IMR-90 (cell line): ENCODE data around the gene TTLL11.

Experiments
- BHLHE40 ChIP-seq: fragments of 150-350 bp; IDR thresholded peaks from 2 replicates; pipeline ENCODE4 v1.6.1; 2016; ENCODE audit warnings: mild to moderate bottlenecking, low read depth, low read length
- CEBPB ChIP-seq: IDR thresholded peaks from 2 replicates; pipeline ENCODE4 v1.6.1; 2012; ENCODE audit warnings: low read depth, low read length, improper control_type of control experiment
- FOS ChIP-seq: fragments of 150-350 bp; IDR thresholded peaks from 2 replicates; pipeline ENCODE4 v1.6.1; 2016; ENCODE audit warnings: low read depth, low read length
- MAZ ChIP-seq: IDR thresholded peaks from 2 replicates; pipeline ENCODE4 v1.6.1; 2012; ENCODE audit warnings: low read depth, mild to moderate bottlenecking, low read length, improper control_type of control experiment, moderate library complexity, borderline replicate concordance
- MXI1 ChIP-seq: IDR thresholded peaks from 2 replicates; pipeline ENCODE4 v1.6.1; 2012; ENCODE audit warnings: low read depth, mild to moderate bottlenecking, low read length, moderate library complexity, borderline replicate concordance
- POLR2A ChIP-seq: IDR thresholded peaks from 2 replicates; pipeline ENCODE4 v1.6.1; 2012; ENCODE audit warnings: mild to moderate bottlenecking, low read depth, low read length
- RAD21 ChIP-seq: IDR thresholded peaks from 2 replicates; pipeline ENCODE4 v1.6.1; 2012; ENCODE audit warnings: low read length, improper control_type of control experiment
- RFX5 ChIP-seq: IDR thresholded peaks from 2 replicates; pipeline ENCODE4 v1.8.0; 2012; ENCODE audit warnings: low read depth, mild to moderate bottlenecking, low read length, moderate library complexity
- USF2 ChIP-seq: fragments of 150-350 bp; IDR thresholded peaks from 2 replicates; pipeline ENCODE4 v1.6.1; 2017; ENCODE audit warnings: mild to moderate bottlenecking, antibody characterized with exemption, low read length, low read depth
- TF ChIP-seq, protein P1 (sequence below): conservative IDR thresholded peaks from 2 replicates; pipeline ENCODE4 v1.5.1; 2012; ENCODE audit warnings: mild to moderate bottlenecking, low read depth, low read length, improper control_type of control experiment
- TF ChIP-seq, protein P2 (sequence below): fragments of 150-350 bp; IDR thresholded peaks from 2 replicates; pipeline ENCODE4 v1.6.1; 2016; ENCODE audit warnings: low read depth, mild to moderate bottlenecking, low read length, moderate library complexity, borderline replicate concordance

- TF ChIP-seq, protein P1, sequence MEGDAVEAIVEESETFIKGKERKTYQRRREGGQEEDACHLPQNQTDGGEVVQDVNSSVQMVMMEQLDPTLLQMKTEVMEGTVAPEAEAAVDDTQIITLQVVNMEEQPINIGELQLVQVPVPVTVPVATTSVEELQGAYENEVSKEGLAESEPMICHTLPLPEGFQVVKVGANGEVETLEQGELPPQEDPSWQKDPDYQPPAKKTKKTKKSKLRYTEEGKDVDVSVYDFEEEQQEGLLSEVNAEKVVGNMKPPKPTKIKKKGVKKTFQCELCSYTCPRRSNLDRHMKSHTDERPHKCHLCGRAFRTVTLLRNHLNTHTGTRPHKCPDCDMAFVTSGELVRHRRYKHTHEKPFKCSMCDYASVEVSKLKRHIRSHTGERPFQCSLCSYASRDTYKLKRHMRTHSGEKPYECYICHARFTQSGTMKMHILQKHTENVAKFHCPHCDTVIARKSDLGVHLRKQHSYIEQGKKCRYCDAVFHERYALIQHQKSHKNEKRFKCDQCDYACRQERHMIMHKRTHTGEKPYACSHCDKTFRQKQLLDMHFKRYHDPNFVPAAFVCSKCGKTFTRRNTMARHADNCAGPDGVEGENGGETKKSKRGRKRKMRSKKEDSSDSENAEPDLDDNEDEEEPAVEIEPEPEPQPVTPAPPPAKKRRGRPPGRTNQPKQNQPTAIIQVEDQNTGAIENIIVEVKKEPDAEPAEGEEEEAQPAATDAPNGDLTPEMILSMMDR, result no peak
- no peak for TF ChIP-seq POLR2A
- no peak for TF ChIP-seq CEBPB
- no peak for TF ChIP-seq MAZ
- TF ChIP-seq USF2, result no peak
- TF ChIP-seq RAD21, result no peak
- TF ChIP-seq RFX5, result no peak
- no peak for TF ChIP-seq MXI1
- TF ChIP-seq FOS, result no peak
- TF ChIP-seq, protein P2, sequence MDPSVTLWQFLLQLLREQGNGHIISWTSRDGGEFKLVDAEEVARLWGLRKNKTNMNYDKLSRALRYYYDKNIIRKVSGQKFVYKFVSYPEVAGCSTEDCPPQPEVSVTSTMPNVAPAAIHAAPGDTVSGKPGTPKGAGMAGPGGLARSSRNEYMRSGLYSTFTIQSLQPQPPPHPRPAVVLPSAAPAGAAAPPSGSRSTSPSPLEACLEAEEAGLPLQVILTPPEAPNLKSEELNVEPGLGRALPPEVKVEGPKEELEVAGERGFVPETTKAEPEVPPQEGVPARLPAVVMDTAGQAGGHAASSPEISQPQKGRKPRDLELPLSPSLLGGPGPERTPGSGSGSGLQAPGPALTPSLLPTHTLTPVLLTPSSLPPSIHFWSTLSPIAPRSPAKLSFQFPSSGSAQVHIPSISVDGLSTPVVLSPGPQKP, result no peak
- TF ChIP-seq BHLHE40, result no peak
Observed at GRCh38 chr9:121966706-121967105, 126.4 kb downstream of the TTLL11 start.
